ENCODE measurements around the gene UBALD1.
A peak's percentile ranks its signal among the peaks of the same experiment; 100 is the strongest.

Gene UBALD1

GRCh38 chr16:4593086-4593485 is 21.6 kb downstream of the UBALD1 start:
- Histone ChIP-seq H3K27me3 (ENCODE audit: insufficient read depth, low read depth, severe bottlenecking) (no peaks in the 10 kb centered on the region), H3K9me3 (ENCODE audit: severe bottlenecking) (no peaks in the 10 kb centered on the region), H3K4me3 (ENCODE audit: low read depth, low read length) (no peak overlapping the region), H3K27ac (no peak overlapping the region), H3K36me3 (no peaks in the 10 kb centered on the region)
- DNase-seq, result peak; percentile 49
- 0 out of 2 replicates have a peak, but pooled peaks have one; percentile 7 for TF ChIP-seq CTCF (IDR thresholded peaks at IDR 0.05; ENCODE audit: low read depth, low read length)

GRCh38 chr16:4591706-4592470 is 22.8 kb downstream of the UBALD1 start:
- H3K27ac ChIP-seq, result no peak overlapping the region
- H3K9me3 ChIP-seq (ENCODE audit: severe bottlenecking), result no peaks in the 10 kb centered on the region
- no peak for TF ChIP-seq CTCF (IDR thresholded peaks at IDR 0.05; ENCODE audit: low read depth, low read length)
- no peaks in the 10 kb centered on the region for H3K36me3 ChIP-seq
- no peak overlapping the region for H3K4me3 ChIP-seq (ENCODE audit: low read depth, low read length)
- DNase-seq, result no peak
- H3K27me3 ChIP-seq (ENCODE audit: insufficient read depth, low read depth, severe bottlenecking), result no peaks in the 10 kb centered on the region

GRCh38 chr16:4591191-4591590 is 23.5 kb downstream of the UBALD1 start:
- no peak for DNase-seq
- H3K27me3 ChIP-seq (ENCODE audit: insufficient read depth, low read depth, severe bottlenecking), result no peaks in the 10 kb centered on the region
- no peaks in the 10 kb centered on the region for H3K36me3 ChIP-seq
- no peak overlapping the region for H3K27ac ChIP-seq
- H3K9me3 ChIP-seq (ENCODE audit: severe bottlenecking), result no peaks in the 10 kb centered on the region
- no peak overlapping the region for H3K4me3 ChIP-seq (ENCODE audit: low read depth, low read length)
- TF ChIP-seq CTCF (IDR thresholded peaks at IDR 0.05; ENCODE audit: low read depth, low read length), result no peak

GRCh38 chr16:4588961-4589360 is 25.7 kb downstream of the UBALD1 start:
- no peaks in the 10 kb centered on the region for H3K27me3 ChIP-seq (ENCODE audit: insufficient read depth, low read depth, severe bottlenecking)
- no peak overlapping the region for H3K4me3 ChIP-seq (ENCODE audit: low read depth, low read length)
- H3K36me3 ChIP-seq, result no peaks in the 10 kb centered on the region
- TF ChIP-seq CTCF (IDR thresholded peaks at IDR 0.05; ENCODE audit: low read depth, low read length), result no peak
- H3K9me3 ChIP-seq (ENCODE audit: severe bottlenecking), result no peaks in the 10 kb centered on the region
- H3K27ac ChIP-seq, result no peak overlapping the region
- DNase-seq, result no peak

GRCh38 chr16:4588386-4588785 is 26.3 kb downstream of the UBALD1 start:
- no peak for DNase-seq
- TF ChIP-seq CTCF (IDR thresholded peaks at IDR 0.05; ENCODE audit: low read depth, low read length), result no peak
- no peak overlapping the region for H3K4me3 ChIP-seq (ENCODE audit: low read depth, low read length)

GRCh38 chr16:4586291-4586690 is 28.4 kb downstream of the UBALD1 start:
- no peaks in the 10 kb centered on the region for H3K36me3 ChIP-seq
- H3K27ac ChIP-seq, result no peak overlapping the region
- no peak overlapping the region for H3K4me3 ChIP-seq (ENCODE audit: low read depth, low read length)
- no peak for DNase-seq
- H3K27me3 ChIP-seq (ENCODE audit: insufficient read depth, low read depth, severe bottlenecking), result no peaks in the 10 kb centered on the region
- no peaks in the 10 kb centered on the region for H3K9me3 ChIP-seq (ENCODE audit: severe bottlenecking)
- no peak for TF ChIP-seq CTCF (IDR thresholded peaks at IDR 0.05; ENCODE audit: low read depth, low read length)

More at GRCh38 chr16:4588386-4588785, 26.3 kb downstream of the UBALD1 start:
- no peak overlapping the region for H3K27ac ChIP-seq
- no peaks in the 10 kb centered on the region for H3K36me3 ChIP-seq
- H3K27me3 ChIP-seq (ENCODE audit: insufficient read depth, low read depth, severe bottlenecking), result no peaks in the 10 kb centered on the region
- H3K9me3 ChIP-seq (ENCODE audit: severe bottlenecking), result no peaks in the 10 kb centered on the region
